ENCODE measurements around the gene TMEM38A.

- no peak for TF ChIP-seq TAF1 (IDR thresholded peaks at IDR 0.05; ENCODE audit: borderline replicate concordance, insufficient read depth, low read length)
- no peak for TF ChIP-seq POLR2AphosphoS5 (IDR thresholded peaks at IDR 0.05; ENCODE audit: low read depth, low read length)
- TF ChIP-seq, protein P1, sequence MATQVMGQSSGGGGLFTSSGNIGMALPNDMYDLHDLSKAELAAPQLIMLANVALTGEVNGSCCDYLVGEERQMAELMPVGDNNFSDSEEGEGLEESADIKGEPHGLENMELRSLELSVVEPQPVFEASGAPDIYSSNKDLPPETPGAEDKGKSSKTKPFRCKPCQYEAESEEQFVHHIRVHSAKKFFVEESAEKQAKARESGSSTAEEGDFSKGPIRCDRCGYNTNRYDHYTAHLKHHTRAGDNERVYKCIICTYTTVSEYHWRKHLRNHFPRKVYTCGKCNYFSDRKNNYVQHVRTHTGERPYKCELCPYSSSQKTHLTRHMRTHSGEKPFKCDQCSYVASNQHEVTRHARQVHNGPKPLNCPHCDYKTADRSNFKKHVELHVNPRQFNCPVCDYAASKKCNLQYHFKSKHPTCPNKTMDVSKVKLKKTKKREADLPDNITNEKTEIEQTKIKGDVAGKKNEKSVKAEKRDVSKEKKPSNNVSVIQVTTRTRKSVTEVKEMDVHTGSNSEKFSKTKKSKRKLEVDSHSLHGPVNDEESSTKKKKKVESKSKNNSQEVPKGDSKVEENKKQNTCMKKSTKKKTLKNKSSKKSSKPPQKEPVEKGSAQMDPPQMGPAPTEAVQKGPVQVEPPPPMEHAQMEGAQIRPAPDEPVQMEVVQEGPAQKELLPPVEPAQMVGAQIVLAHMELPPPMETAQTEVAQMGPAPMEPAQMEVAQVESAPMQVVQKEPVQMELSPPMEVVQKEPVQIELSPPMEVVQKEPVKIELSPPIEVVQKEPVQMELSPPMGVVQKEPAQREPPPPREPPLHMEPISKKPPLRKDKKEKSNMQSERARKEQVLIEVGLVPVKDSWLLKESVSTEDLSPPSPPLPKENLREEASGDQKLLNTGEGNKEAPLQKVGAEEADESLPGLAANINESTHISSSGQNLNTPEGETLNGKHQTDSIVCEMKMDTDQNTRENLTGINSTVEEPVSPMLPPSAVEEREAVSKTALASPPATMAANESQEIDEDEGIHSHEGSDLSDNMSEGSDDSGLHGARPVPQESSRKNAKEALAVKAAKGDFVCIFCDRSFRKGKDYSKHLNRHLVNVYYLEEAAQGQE (IDR thresholded peaks at IDR 0.05; ENCODE audit: insufficient read depth in 1 of 2, low read depth in 2 of 2, low read length in 2 of 2), result no peak
- no peak for TF ChIP-seq SIN3A (IDR thresholded peaks at IDR 0.05; ENCODE audit: borderline replicate concordance, insufficient read depth, low read length)
These were observed 53.9 kb downstream of the TMEM38A start for GRCh38 chr19:16714702-16715287.

All from PFSK-1 (cell line).